ENCODE measurements around the gene ANKRD10.
"Not testable (repeated sequence)": the region's sequence is repeated elsewhere in the genome, so short reads cannot be mapped to it uniquely, and the experiment has no call there.

Gene ANKRD10

GRCh38 chr13:110838867-110839538, 75.9 kb downstream of the ANKRD10 start:
- ChIA-PET CTCF (no interaction called here), POLR2A (no interaction called here)
- no peak for DNase-seq (ENCODE audit: extremely low spot score)
- TF ChIP-seq FOXM1 (IDR thresholded peaks at IDR 0.05; ENCODE audit: borderline replicate concordance), result no peak
- no peak for TF ChIP-seq SUZ12 (IDR thresholded peaks at IDR 0.05)
- no peak for TF ChIP-seq LEF1 (IDR thresholded peaks at IDR 0.05; ENCODE audit: borderline replicate concordance)
- TF ChIP-seq SP1 (IDR thresholded peaks at IDR 0.05), result no peak
- no peak for TF ChIP-seq PKNOX1 (IDR thresholded peaks at IDR 0.05)
- TF ChIP-seq ARNT (IDR thresholded peaks at IDR 0.05), result no peak
- no peak for TF ChIP-seq ZNF384 (IDR thresholded peaks at IDR 0.05)
- TF ChIP-seq BHLHE40 (IDR thresholded peaks at IDR 0.05; ENCODE audit: borderline replicate concordance), result no peak
- no peak for TF ChIP-seq ELF4 (IDR thresholded peaks at IDR 0.05)
- no peak for TF ChIP-seq TARDBP (IDR thresholded peaks at IDR 0.05)
- no peak for TF ChIP-seq NFRKB (IDR thresholded peaks at IDR 0.05)
- no peak for TF ChIP-seq L3MBTL2 (conservative IDR thresholded peaks at IDR 0.05)

GRCh38 chr13:110838116-110838515, 76.8 kb downstream of the ANKRD10 start:
- no peak for DNase-seq (ENCODE audit: extremely low spot score)
- TF ChIP-seq L3MBTL2 (conservative IDR thresholded peaks at IDR 0.05) (no peak), CTBP1 (IDR thresholded peaks at IDR 0.05; ENCODE audit: borderline replicate concordance) (no peak), SP1 (IDR thresholded peaks at IDR 0.05) (no peak)
- ChIA-PET CTCF (no interaction called here), POLR2A (no interaction called here)

- POLR2A ChIA-PET; DNase-seq (ENCODE audit: extremely low spot score); CTCF ChIA-PET: not testable (repeated sequence)
These were observed 77.3 kb downstream of the ANKRD10 start for GRCh38 chr13:110837397-110838061.

GRCh38 chr13:110836605-110836903, 78.3 kb downstream of the ANKRD10 start:
- no peak for TF ChIP-seq FOXK2 (IDR thresholded peaks at IDR 0.05)
- CTCF ChIA-PET, result no interaction called here
- POLR2A ChIA-PET, result no interaction called here
- DNase-seq (ENCODE audit: extremely low spot score), result no peak

- POLR2A ChIA-PET, result no interaction called here
- no peak for DNase-seq (ENCODE audit: extremely low spot score)
- CTCF ChIA-PET, result interaction anchor here (0.6 kb wide), 1 partner anchor 89 kb away, joined by 5 read pairs; no protein-coding TSS in a partner anchor
- TF ChIP-seq TARDBP (IDR thresholded peaks at IDR 0.05), result no peak
- TF ChIP-seq CTBP1 (IDR thresholded peaks at IDR 0.05; ENCODE audit: borderline replicate concordance), result no peak
- TF ChIP-seq ZNF384 (IDR thresholded peaks at IDR 0.05), result no peak
- no peak for TF ChIP-seq L3MBTL2 (conservative IDR thresholded peaks at IDR 0.05)
- TF ChIP-seq FOXM1 (IDR thresholded peaks at IDR 0.05; ENCODE audit: borderline replicate concordance), result no peak
- no peak for TF ChIP-seq ELF4 (IDR thresholded peaks at IDR 0.05)
- no peak for TF ChIP-seq ARNT (IDR thresholded peaks at IDR 0.05)
- no peak for TF ChIP-seq FOXK2 (IDR thresholded peaks at IDR 0.05)
- no peak for TF ChIP-seq NFRKB (IDR thresholded peaks at IDR 0.05)
- TF ChIP-seq HDGF (IDR thresholded peaks at IDR 0.05; ENCODE audit: borderline replicate concordance), result no peak
- TF ChIP-seq SP1 (IDR thresholded peaks at IDR 0.05), result no peak
- no peak for TF ChIP-seq BHLHE40 (IDR thresholded peaks at IDR 0.05; ENCODE audit: borderline replicate concordance)
- no peak for TF ChIP-seq FOXA1 (IDR thresholded peaks at IDR 0.05)
These were observed 78.9 kb downstream of the ANKRD10 start for GRCh38 chr13:110835721-110836604.

GRCh38 chr13:110834572-110834971, 80.3 kb downstream of the ANKRD10 start:
- POLR2A ChIA-PET, result no interaction called here

GRCh38 chr13:110832531-110832930, 82.3 kb downstream of the ANKRD10 start:
- TF ChIP-seq ZNF384 (IDR thresholded peaks at IDR 0.05), result no peak
- no peak for TF ChIP-seq ELF4 (IDR thresholded peaks at IDR 0.05)
- no peak for TF ChIP-seq FOXM1 (IDR thresholded peaks at IDR 0.05; ENCODE audit: borderline replicate concordance)
- TF ChIP-seq BHLHE40 (IDR thresholded peaks at IDR 0.05; ENCODE audit: borderline replicate concordance), result no peak
- no peak for TF ChIP-seq SP1 (IDR thresholded peaks at IDR 0.05)
- no peak for TF ChIP-seq L3MBTL2 (conservative IDR thresholded peaks at IDR 0.05)
- no peak for DNase-seq (ENCODE audit: extremely low spot score)
- ChIA-PET POLR2A (no interaction called here), CTCF (no interaction called here)

More at GRCh38 chr13:110834572-110834971, 80.3 kb downstream of the ANKRD10 start:
- no peak for DNase-seq (ENCODE audit: extremely low spot score)
- CTCF ChIA-PET, result no interaction called here
- TF ChIP-seq ZNF384 (IDR thresholded peaks at IDR 0.05) (no peak), ARNT (IDR thresholded peaks at IDR 0.05) (no peak), ELF4 (IDR thresholded peaks at IDR 0.05) (no peak), FOXK2 (IDR thresholded peaks at IDR 0.05) (no peak)

- TF ChIP-seq FOXA1 (IDR thresholded peaks at IDR 0.05) (no peak), NFRKB (IDR thresholded peaks at IDR 0.05) (no peak)
- CTCF ChIA-PET, result no interaction called here
- DNase-seq (ENCODE audit: extremely low spot score), result no peak
- POLR2A ChIA-PET, result no interaction called here
These were observed 82.7 kb downstream of the ANKRD10 start for GRCh38 chr13:110832205-110832479.

Data from HEK293T (cell line).